ENCODE data around the gene FBRSL1. TPM values are rescaled to one million over a fixed set of nuclear protein-coding genes. Genes with fewer than 3 reads are reported as not detected.

Gene FBRSL1
- total and polyA plus RNA-seq, 2 donors (not counting 3 experiments of a cell fraction or from before 2014, with no cell fraction given), result 19.3 to 79.8 TPM

DNA sequence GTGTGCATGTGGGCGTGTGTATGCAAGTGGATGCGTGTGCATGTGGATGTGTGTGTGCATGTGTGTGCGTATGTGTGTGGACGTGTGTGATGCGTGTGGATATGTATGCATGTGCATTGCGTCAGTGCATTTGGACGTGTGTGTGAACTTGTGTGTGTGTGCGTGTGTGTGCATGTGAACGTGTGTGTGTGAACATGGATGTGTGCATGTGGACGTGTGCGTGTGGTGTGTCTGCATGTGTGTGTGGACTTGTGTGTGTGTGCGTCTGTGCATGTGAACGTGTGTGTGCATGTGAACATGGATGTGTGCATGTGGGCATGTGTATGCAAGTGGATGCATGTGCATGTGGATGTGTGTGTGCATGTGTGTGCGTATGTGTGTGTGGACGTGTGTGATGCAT, 34.4 kb upstream of the FBRSL1 start:
- intact Hi-C loops (cut with micrococcal nuclease) (no loop called here), dilution Hi-C loops (cut with MboI; ENCODE audit: extremely low pct_ligation_motif_present, low sequenced_read_pairs) (no loop called here)
- no peak overlapping the region for H3K27ac ChIP-seq (ENCODE audit: insufficient read depth, low read depth, low read length)
- no peak for TF ChIP-seq POLR2A (IDR thresholded peaks at IDR 0.05; ENCODE audit: low read depth, low read length)
- no peak for TF ChIP-seq EZH2 (IDR thresholded peaks at IDR 0.05; ENCODE audit: borderline replicate concordance, low read depth, low read length, severe bottlenecking)
- no peak for TF ChIP-seq FOS (IDR thresholded peaks at IDR 0.05; ENCODE audit: borderline replicate concordance, insufficient read depth, low read length)
- no peak for TF ChIP-seq POLR2AphosphoS5 (IDR thresholded peaks at IDR 0.05; ENCODE audit: insufficient read depth, low read depth, low read length)
- no peak for TF ChIP-seq MAX (IDR thresholded peaks at IDR 0.05; ENCODE audit: insufficient read depth, insufficient read length)
- no peak for TF ChIP-seq GATA2 (IDR thresholded peaks at IDR 0.05; ENCODE audit: insufficient read depth, insufficient read length, low read depth, low read length)
- CTCF ChIA-PET, result no interaction called here
- H4K20me1 ChIP-seq (replicated peaks; ENCODE audit: control insufficient read depth, extremely low read depth, insufficient read depth, low read length), result no peaks in the 10 kb centered on the region
- DNase-seq (ENCODE audit: low read depth, low spot score) (no peak), FAIRE-seq (no peak)
- no peaks in the 10 kb centered on the region for H3K9me3 ChIP-seq (replicated peaks; ENCODE audit: control insufficient read depth, insufficient read depth, low read length)
- POLR2A ChIA-PET, result no interaction called here
- no peak overlapping the region for H2AFZ ChIP-seq (ENCODE audit: low read depth, low read length)
- no peak overlapping the region for H3K9ac ChIP-seq (replicated peaks; ENCODE audit: extremely low read depth, insufficient read depth, low read length)
- no peak overlapping the region for H3K4me2 ChIP-seq (ENCODE audit: insufficient read depth, low read length)
- H3K4me1 ChIP-seq (ENCODE audit: control insufficient read depth, extremely low read depth, insufficient read depth, low read length), result no peaks in the 10 kb centered on the region
- H3K9me1 ChIP-seq (replicated peaks; ENCODE audit: control insufficient read depth, extremely low read depth, insufficient read depth, low read length), result no peaks in the 10 kb centered on the region
- no peak overlapping the region for H3K4me3 ChIP-seq (replicated peaks in 1 of 3; ENCODE audit: insufficient read depth in 1 of 3, low read depth in 1 of 3, low read length in 3 of 3)
- no peaks in the 10 kb centered on the region for H3K36me3 ChIP-seq (ENCODE audit: control insufficient read depth in 2 of 2, extremely low read depth in 1 of 2, insufficient read depth in 2 of 2, low read length in 2 of 2)
- H3K27me3 ChIP-seq (ENCODE audit: control insufficient read depth in 2 of 2, insufficient read depth in 2 of 2, low read length in 2 of 2), result no peaks in the 10 kb centered on the region
- BruUV-seq (replicated peaks), result no TSS peak
- H3K79me2 ChIP-seq (ENCODE audit: control insufficient read depth, insufficient read depth, low read length), result no peaks in the 10 kb centered on the region

DNA sequence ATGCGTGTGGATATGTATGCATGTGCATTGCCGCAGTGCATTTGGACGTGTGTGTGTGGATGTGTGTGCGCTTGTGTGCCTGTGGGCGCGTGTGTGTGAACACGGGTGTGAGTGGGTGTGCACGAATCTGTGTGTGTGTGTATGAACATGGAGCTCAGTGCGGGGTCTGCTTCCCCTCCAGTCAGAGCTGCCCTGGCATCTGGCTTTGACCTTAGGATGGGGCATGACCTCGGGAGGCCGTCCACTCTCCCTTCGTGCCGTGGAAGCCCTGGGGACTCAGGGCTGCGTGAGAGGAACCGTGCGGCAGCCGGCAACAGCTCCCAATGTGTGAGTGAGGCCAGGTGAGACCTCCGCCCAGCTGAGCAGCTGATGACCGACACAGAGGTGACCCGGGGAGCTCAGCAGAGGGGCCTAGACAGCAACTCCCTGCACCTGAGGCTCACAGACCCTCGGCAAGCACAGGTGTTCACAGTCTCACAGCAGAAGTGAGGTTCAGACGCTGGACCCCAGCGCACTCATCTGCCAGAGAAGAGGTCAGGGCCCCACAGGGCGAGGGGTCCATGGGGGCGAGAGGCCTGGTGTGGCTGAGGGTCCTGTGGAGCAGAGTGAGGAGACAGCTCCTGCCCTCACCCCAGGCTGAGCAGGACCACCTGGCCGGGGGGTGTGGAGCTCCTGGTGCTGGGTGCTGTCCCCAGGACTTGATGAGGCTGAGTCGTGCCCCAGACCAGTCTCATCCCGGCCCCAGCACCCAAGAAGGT, 33.6 kb upstream of the FBRSL1 start:
- no peak for TF ChIP-seq POLR2A (IDR thresholded peaks at IDR 0.05; ENCODE audit: low read depth, low read length)
- TF ChIP-seq EZH2 (IDR thresholded peaks at IDR 0.05; ENCODE audit: borderline replicate concordance, low read depth, low read length, severe bottlenecking), result no peak
- H3K9me1 ChIP-seq (replicated peaks; ENCODE audit: control insufficient read depth, extremely low read depth, insufficient read depth, low read length), result no peaks in the 10 kb centered on the region
- H3K27ac ChIP-seq (ENCODE audit: insufficient read depth, low read depth, low read length), result no peak overlapping the region
- no peak overlapping the region for H2AFZ ChIP-seq (ENCODE audit: low read depth, low read length)
- no peaks in the 10 kb centered on the region for H3K9me3 ChIP-seq (replicated peaks; ENCODE audit: control insufficient read depth, insufficient read depth, low read length)
- dilution Hi-C loops (cut with MboI; ENCODE audit: extremely low pct_ligation_motif_present, low sequenced_read_pairs) (no loop called here), intact Hi-C loops (cut with micrococcal nuclease) (no loop called here)
- H4K20me1 ChIP-seq (replicated peaks; ENCODE audit: control insufficient read depth, extremely low read depth, insufficient read depth, low read length), result no peaks in the 10 kb centered on the region
- H3K79me2 ChIP-seq (ENCODE audit: control insufficient read depth, insufficient read depth, low read length), result no peaks in the 10 kb centered on the region
- DNase-seq (ENCODE audit: low read depth, low spot score) (no peak), FAIRE-seq (no peak)
- H3K27me3 ChIP-seq (ENCODE audit: control insufficient read depth in 2 of 2, insufficient read depth in 2 of 2, low read length in 2 of 2), result no peaks in the 10 kb centered on the region
- no TSS peak for BruUV-seq (replicated peaks)
- no peaks in the 10 kb centered on the region for H3K36me3 ChIP-seq (ENCODE audit: control insufficient read depth in 2 of 2, extremely low read depth in 1 of 2, insufficient read depth in 2 of 2, low read length in 2 of 2)
- POLR2A ChIA-PET, result no interaction called here
- H3K4me3 ChIP-seq (replicated peaks in 1 of 3; ENCODE audit: insufficient read depth in 1 of 3, low read depth in 1 of 3, low read length in 3 of 3), result no peak overlapping the region
- CTCF ChIA-PET, result no interaction called here
- no peak overlapping the region for H3K9ac ChIP-seq (replicated peaks; ENCODE audit: extremely low read depth, insufficient read depth, low read length)
- H3K4me1 ChIP-seq (ENCODE audit: control insufficient read depth, extremely low read depth, insufficient read depth, low read length), result no peaks in the 10 kb centered on the region
- H3K4me2 ChIP-seq (ENCODE audit: insufficient read depth, low read length), result no peak overlapping the region
